Astrocyte (in vitro differentiated cells and primary cell): ENCODE results near the gene ERCC6. TPM values are rescaled to one million over a fixed set of nuclear protein-coding genes. Genes with fewer than 3 reads are reported as not detected.

ENCODE experiments used
- DNase-seq: peaks from one replicate; pipeline ENCODE4 v3.0.0-alpha.2; 2010; ENCODE audit warnings: low read depth
- FAIRE-seq: peaks from 2 replicates; lab custom pipeline; 2011; peaks lifted over from hg19 to GRCh38; lab: Jason Lieb, UNC
- H2AFZ ChIP-seq: 2 replicates; pipeline ENCODE4 v1.6.0; 2012; ENCODE audit warnings: low read depth, low read length, inconsistent platforms
- H3K27ac ChIP-seq: 2 replicates; pipeline ENCODE4 v1.5.1; 2011; ENCODE audit warnings: low read depth, low read length, inconsistent platforms
- H3K27me3 ChIP-seq: 2 replicates; pipeline ENCODE4 v1.6.0; 2011; ENCODE audit warnings: low read length, inconsistent platforms; ENCODE audit not compliant: insufficient read depth
- H3K36me3 ChIP-seq: 2 replicates; pipeline ENCODE4 v1.5.1; 2011; ENCODE audit warnings: low read length, inconsistent platforms; ENCODE audit not compliant: insufficient read depth
- H3K4me1 ChIP-seq: 2 replicates; pipeline ENCODE4 v1.5.1; 2011; ENCODE audit warnings: low read length, inconsistent platforms; ENCODE audit not compliant: insufficient read depth
- H3K4me2 ChIP-seq: 2 replicates; pipeline ENCODE4 v1.6.0; 2012; ENCODE audit warnings: low read length, inconsistent platforms
- H3K4me3 ChIP-seq: 2 replicates; pipeline ENCODE4 v1.5.1; 2011; ENCODE audit warnings: low read depth, mild to moderate bottlenecking, low read length, inconsistent platforms; ENCODE audit not compliant: insufficient read depth
- H3K79me2 ChIP-seq: 2 replicates; pipeline ENCODE4 v1.6.0; 2012; ENCODE audit warnings: mild to moderate bottlenecking, low read length, inconsistent platforms; ENCODE audit not compliant: insufficient read depth
- H3K9ac ChIP-seq: 2 replicates; pipeline ENCODE4 v1.6.0; 2012; ENCODE audit warnings: mild to moderate bottlenecking, low read length, inconsistent platforms
- H3K9me3 ChIP-seq: 2 replicates; pipeline ENCODE4 v1.5.1; 2012; ENCODE audit warnings: low read depth, mild to moderate bottlenecking, low read length, inconsistent platforms; ENCODE audit not compliant: insufficient read depth
- H4K20me1 ChIP-seq: 2 replicates; pipeline ENCODE4 v1.6.0; 2012; ENCODE audit warnings: low read length, inconsistent platforms; ENCODE audit not compliant: insufficient read depth
- H3K27ac Mint-ChIP-seq: one replicate; pipeline ENCODE4 v1.8.0; 2021; ENCODE audit warnings: mild to moderate bottlenecking, mixed read lengths; ENCODE audit not compliant: unreplicated experiment
- H3K27me3 Mint-ChIP-seq: one replicate; pipeline ENCODE4 v1.8.0; 2021; ENCODE audit warnings: low read depth, mixed read lengths; ENCODE audit not compliant: unreplicated experiment
- H3K36me3 Mint-ChIP-seq: one replicate; pipeline ENCODE4 v1.8.0; 2021; ENCODE audit warnings: low read depth, mixed read lengths; ENCODE audit not compliant: unreplicated experiment
- H3K4me1 Mint-ChIP-seq: one replicate; pipeline ENCODE4 v1.8.0; 2021; ENCODE audit warnings: low read depth, mixed read lengths; ENCODE audit not compliant: unreplicated experiment
- H3K4me3 Mint-ChIP-seq: one replicate; pipeline ENCODE4 v1.8.0; 2021; ENCODE audit warnings: mild to moderate bottlenecking, moderate library complexity, mixed read lengths; ENCODE audit not compliant: unreplicated experiment
- H3K9me3 Mint-ChIP-seq: one replicate; pipeline ENCODE4 v1.8.0; 2021; ENCODE audit warnings: mild to moderate bottlenecking, mixed read lengths; ENCODE audit not compliant: unreplicated experiment
- CTCF ChIP-seq: IDR thresholded peaks from 2 replicates; pipeline ENCODE4 v1.5.1; 2011; ENCODE audit warnings: low read depth, mild to moderate bottlenecking, inconsistent platforms, low read length, moderate library complexity; ENCODE audit not compliant: insufficient read depth
- EZH2 ChIP-seq: IDR thresholded peaks from 2 replicates; pipeline ENCODE4 v1.6.1; 2012; ENCODE audit warnings: mild to moderate bottlenecking, low read length, inconsistent platforms; ENCODE audit not compliant: insufficient read depth
- total RNA-seq: library from RNA; stranded (reverse); gene quantifications from 2 replicates; pipeline ENCODE4 v1.2.1, GENCODE V29; 2021

The ERCC6 gene
- total RNA-seq, 1 donor from 2014 or later: 22.3 TPM

GRCh38 chr10:49569031-49569631, 30.2 kb upstream of the ERCC6 start:
- Histone ChIP-seq H3K9ac (no peak overlapping the region), H2AFZ (no peak overlapping the region), H3K4me1 (peaks cover 4% of the 10 kb centered on the region), H3K27me3 (no peaks in the 10 kb centered on the region), H3K9me3 (no peaks in the 10 kb centered on the region), H3K79me2 (no peaks in the 10 kb centered on the region), H3K36me3 (no peaks in the 10 kb centered on the region), H4K20me1 (no peaks in the 10 kb centered on the region), H3K27ac (no peak overlapping the region), H3K4me2 (peak overlapping the region; percentile 29), H3K4me3 (no peak overlapping the region)
- no peak for FAIRE-seq
- H3K36me3 Mint-ChIP-seq: no peaks in the 10 kb centered on the region
- H3K4me3 Mint-ChIP-seq: no peak overlapping the region
- peaks cover 26% of the 10 kb centered on the region for H3K4me1 Mint-ChIP-seq
- TF ChIP-seq EZH2 (no peak), CTCF (no peak)
- H3K9me3 Mint-ChIP-seq: peaks cover 15% of the 10 kb centered on the region
- H3K27ac Mint-ChIP-seq: no peak overlapping the region
- peaks cover 11% of the 10 kb centered on the region for H3K27me3 Mint-ChIP-seq
- peak; percentile 93 for DNase-seq

- no peaks in the 10 kb centered on the region for H4K20me1 ChIP-seq
- Mint-ChIP-seq H3K27ac (no peak overlapping the region), H3K4me3 (no peak overlapping the region), H3K9me3 (peaks cover 15% of the 10 kb centered on the region), H3K36me3 (no peaks in the 10 kb centered on the region), H3K27me3 (peaks cover 7% of the 10 kb centered on the region), H3K4me1 (peaks cover 34% of the 10 kb centered on the region)
- no peak overlapping the region for H2AFZ ChIP-seq
- H3K79me2 ChIP-seq: no peaks in the 10 kb centered on the region
- H3K9ac ChIP-seq: no peak overlapping the region
- H3K4me3 ChIP-seq: no peak overlapping the region
- no peak overlapping the region for H3K4me2 ChIP-seq
- peak; percentile 77 for FAIRE-seq
- H3K27ac ChIP-seq: no peak overlapping the region
- H3K9me3 ChIP-seq: no peaks in the 10 kb centered on the region
- peaks cover 7% of the 10 kb centered on the region for H3K4me1 ChIP-seq
- DNase-seq: peak; percentile 98
- TF ChIP-seq EZH2: no peak
- TF ChIP-seq CTCF: no peak
- H3K27me3 ChIP-seq: no peaks in the 10 kb centered on the region
- H3K36me3 ChIP-seq: no peaks in the 10 kb centered on the region
Measured at GRCh38 chr10:49568235-49568634, 29.3 kb upstream of the ERCC6 start.

DNA sequence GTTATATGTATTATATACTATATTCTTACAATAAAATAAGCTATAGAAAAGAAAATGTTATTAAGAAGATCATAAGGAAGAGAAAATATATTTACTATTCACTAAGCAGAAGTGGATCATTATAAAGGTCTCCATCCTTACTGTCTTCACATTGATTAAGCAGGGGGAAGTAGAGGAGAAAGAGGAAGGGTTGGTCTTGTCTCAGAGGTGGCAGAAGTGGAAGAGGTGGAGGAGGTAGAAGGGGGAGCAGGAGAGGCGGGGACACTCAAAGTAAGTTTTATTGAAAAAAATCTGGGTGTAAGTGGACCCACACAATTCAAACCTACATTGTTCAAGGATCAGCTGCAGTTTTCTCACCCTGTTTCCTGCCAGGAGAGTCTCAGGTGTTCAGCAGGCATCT, 28.9 kb upstream of the ERCC6 start:
- Mint-ChIP-seq H3K4me1 (peaks cover 38% of the 10 kb centered on the region), H3K27me3 (peaks cover 7% of the 10 kb centered on the region), H3K36me3 (no peaks in the 10 kb centered on the region), H3K9me3 (peaks cover 15% of the 10 kb centered on the region), H3K4me3 (no peak overlapping the region), H3K27ac (no peak overlapping the region)
- Histone ChIP-seq H3K79me2 (no peaks in the 10 kb centered on the region), H3K27me3 (no peaks in the 10 kb centered on the region), H4K20me1 (no peaks in the 10 kb centered on the region), H2AFZ (no peak overlapping the region), H3K9me3 (no peaks in the 10 kb centered on the region), H3K4me2 (no peak overlapping the region), H3K9ac (no peak overlapping the region), H3K36me3 (no peaks in the 10 kb centered on the region), H3K27ac (no peak overlapping the region), H3K4me3 (no peak overlapping the region), H3K4me1 (peaks cover 10% of the 10 kb centered on the region)
- DNase-seq (no peak), FAIRE-seq (no peak)
- TF ChIP-seq EZH2: no peak
- no peak for TF ChIP-seq CTCF
